Heart right ventricle (tissue), 16 donors: ENCODE data around the gene PILRA. TPM values are rescaled to one million over a fixed set of nuclear protein-coding genes. Genes with fewer than 3 reads are reported as not detected.
"Not testable (repeated sequence)": the region's sequence is repeated elsewhere in the genome, so short reads cannot be mapped to it uniquely, and the experiment has no call there.

Experiments
- ATAC-seq, 8 donors: fragments of 200-7000 bp; cut with Tn5 transposase; one replicate each; pipeline ENCODE4 v1.9.1; 2020; ENCODE audit warnings: mild to moderate bottlenecking in 8 of 8, moderate library complexity in 8 of 8, moderate number of reproducible peaks in 1 of 8
- DNase-seq, 2 donors: peaks; one replicate each; pipeline ENCODE4 v3.0.0-alpha.2; 2020
- H3K27ac ChIP-seq, 10 donors: fragments of 200-600 bp; sonication (generic) in 2 of 10; one replicate each; pipeline versions ENCODE4 v1.5.0 to v1.8.0; 2020 to 2022; ENCODE audit warnings: mild to moderate bottlenecking in 3 of 10
- H3K27me3 ChIP-seq, 7 donors: fragments of 200-600 bp; one replicate each; pipeline ENCODE4 v1.8.0; 2021 to 2022; ENCODE audit warnings: mild to moderate bottlenecking in 2 of 7
- H3K36me3 ChIP-seq, 9 donors: fragments of 200-600 bp; sonication (generic) in 1 of 9; one replicate each; pipeline versions ENCODE4 v1.5.0 to v1.8.0; 2020 to 2022; ENCODE audit warnings: mild to moderate bottlenecking in 2 of 9
- H3K4me1 ChIP-seq, 9 donors: fragments of 200-600 bp; sonication (generic) in 1 of 9; one replicate each; pipeline versions ENCODE4 v1.5.0 to v1.8.0; 2020 to 2022; ENCODE audit warnings: mild to moderate bottlenecking in 4 of 9
- H3K4me3 ChIP-seq, 10 donors: fragments of 200-600 bp; sonication (generic) in 2 of 10; one replicate each; pipeline versions ENCODE4 v1.5.0 to v1.8.0; 2020 to 2022; ENCODE audit warnings: mild to moderate bottlenecking in 7 of 10, moderate library complexity in 2 of 10
- H3K9me3 ChIP-seq, 11 donors: fragments of 200-600 bp in 10 of 11; sonication (generic) in 2 of 11; one replicate each; pipeline versions ENCODE4 v1.5.0 to v1.8.0; 2013 to 2022; ENCODE audit warnings: mild to moderate bottlenecking in 2 of 11, control low read depth in 1 of 11, moderate library complexity in 1 of 11
- CTCF ChIP-seq, 9 donors: fragments of 200-600 bp; sonication (generic) in 2 of 9; IDR thresholded peaks; one replicate each; pipeline versions ENCODE4 v1.5.0 to v1.8.0; 2021 to 2022; ENCODE audit warnings: antibody characterized with exemption in 9 of 9, mild to moderate bottlenecking in 5 of 9, moderate library complexity in 1 of 9
- WGBS, 2 donors: extraction: QIAGEN DNeasy Blood & Tissue Kit; methylation state at CpG; one replicate each; pipeline ENCODE4 v1.1.7; 2013; ENCODE audit warnings: inconsistent platforms in 1 of 2; 5-methylcytosine and 5-hydroxymethylcytosine counted together
- intact Hi-C, 10 donors: fragments of 100-400 bp; cut with DNase I; formaldehyde crosslinking; loops; one replicate each; pipeline versions ENCODE4 v1.11.1 to v1.14.2; 2022
- polyA plus RNA-seq, 2 donors: library from polyadenylated mRNA; stranded (reverse); fragments of 200-250 nt; gene quantifications; one replicate each; pipeline ENCODE4 v1.2.3, GENCODE V29; 2013
- total RNA-seq, 10 donors: library from RNA; stranded (reverse); fragmentation: NEBNext Ultra II Directional in 3 of 10; extraction: Animal tissue kit (Norgen Biotek cat#: 25700) in 3 of 10; gene quantifications; one replicate each; pipeline versions ENCODE4 v1.2.1 to v1.2.4, GENCODE V29; 2021 to 2023
- donor health status: Arrhythmogenic right ventricular cardiomyopathy.
- donor health status: ischemic (EF 13 %, LVEDD 7.1; RV severe dilation, severe dysfunction).
- donor health status: healthy with polysubstance abuse.
- donor health status: DM: no; HTN: yes; CAD: no.
- donor health status: DM: no; HTN: no; CAD: no.
- donor health status: ischemic (EF 25% LVEDD 6.9; RV normal size, moderate dysfunction).
- donor health status: ischemic (EF 25% LVEDD 5.7; RV mildly dilated, moderate dysfunction).
- donor health status: healthy.
- donor health status: DM: yes; HTN: yes; CAD: no.
- donor health status: Ischemic cardiomyopathy.
- donor health status: ischemic (EF 35%, LVEDD 5.7; RV mildly dilated, moderate dysfunction).
- donor health status: nonischemic (EF 11% LVEDD 7.7; RV severe dilation, severe dysfunction).
- donor health status: DM: yes; HTN: yes; CAD: no.
- donor health status: PGD.
- donor health status: ischemic (EF 29% LVEDD 5.4; RV normal size, mild dysfunction).
- donor health status: nonischemic (EF 23%, LVEDD 6.1; RV moderate dilation, normal function).

PILRA gene
- total and polyA plus RNA-seq, 12 donors: 1.1 to 12.4 (median 2.8) TPM

GRCh38 chr7:100364480-100364879 lies 8.8 kb upstream of the PILRA start:
- 89 to 90% methylated on average over 6 of the region's 6 CpGs for WGBS, 2 donors
- H3K4me3 ChIP-seq: no peak overlapping the region
- H3K4me1 ChIP-seq: peaks cover 0 to 48% (median 0%) of the 10 kb centered on the region in 9 donors
- H3K27me3 ChIP-seq: no peaks in the 10 kb centered on the region
- DNase-seq (no peak), ATAC-seq (no peak)
- intact Hi-C loops: no loop called here
- peak overlapping the region in 1 of 10 donors; percentile 95 for H3K27ac ChIP-seq
- peaks cover 0 to 91% (median 34%) of the 10 kb centered on the region in 9 donors for H3K36me3 ChIP-seq
- no peak for TF ChIP-seq CTCF (IDR thresholded peaks at IDR 0.05)
- no peaks in the 10 kb centered on the region for H3K9me3 ChIP-seq

DNA sequence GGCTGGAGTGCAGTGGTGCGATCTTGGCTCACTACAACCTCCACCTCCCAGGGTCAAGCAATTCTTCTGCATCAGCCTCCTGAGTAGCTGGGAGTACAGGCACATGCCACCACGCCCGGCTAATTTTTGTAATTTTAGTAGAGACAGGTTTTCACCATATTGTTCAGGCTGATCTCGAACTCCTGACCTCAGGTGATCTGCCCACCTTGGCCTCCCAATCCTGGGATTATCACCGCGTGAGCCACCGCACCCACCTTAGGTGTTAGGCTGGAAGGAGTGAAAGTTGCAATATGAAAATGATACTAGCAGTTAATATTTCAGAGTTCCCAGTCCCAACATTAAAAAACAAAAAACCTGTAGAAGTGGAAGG lies 7.3 kb upstream of the PILRA start:
- Histone ChIP-seq H3K4me1 (peaks cover 0 to 62% (median 0%) of the 10 kb centered on the region in 9 donors), H3K36me3 (peaks cover 0 to 76% (median 21%) of the 10 kb centered on the region in 9 donors), H3K27ac (peak overlapping the region in 2 of 10 donors; percentile 9 to 95)
- 96% methylated on average over 7 of the region's 7 CpGs for WGBS, 2 donors
- DNase-seq, H3K27me3 ChIP-seq, ATAC-seq, intact Hi-C loops, H3K4me3 ChIP-seq, H3K9me3 ChIP-seq: not testable (repeated sequence)

- Histone ChIP-seq H3K4me1 (peaks cover 0 to 67% (median 0%) of the 10 kb centered on the region in 9 donors), H3K9me3 (no peaks in the 10 kb centered on the region), H3K27me3 (no peaks in the 10 kb centered on the region), H3K36me3 (peaks cover 0 to 69% (median 15%) of the 10 kb centered on the region in 9 donors), H3K4me3 (no peak overlapping the region), H3K27ac (peak overlapping the region in 1 of 10 donors; percentile 95)
- WGBS, 2 donors: 88% methylated on average over 16 of the region's 16 CpGs
- peak in 2 of 8 donors; percentile 6 to 14 for ATAC-seq
- intact Hi-C loops: no loop called here
- DNase-seq: no peak
- no peak for TF ChIP-seq CTCF (IDR thresholded peaks at IDR 0.05)
These were observed 6.7 kb upstream of the PILRA start for GRCh38 chr7:100366411-100367250.

GRCh38 chr7:100367251-100367620 lies 6.1 kb upstream of the PILRA start:
- DNase-seq (no peak), ATAC-seq (no peak)
- Histone ChIP-seq H3K36me3 (peaks cover 0 to 63% (median 9%) of the 10 kb centered on the region in 9 donors), H3K4me3 (no peak overlapping the region), H3K4me1 (peaks cover 0 to 73% (median 0%) of the 10 kb centered on the region in 9 donors), H3K27ac (peak overlapping the region in 2 of 10 donors; percentile 22 to 95), H3K27me3 (no peaks in the 10 kb centered on the region), H3K9me3 (no peaks in the 10 kb centered on the region)
- WGBS, 2 donors: 93 to 94% methylated on average over 8 of the region's 8 CpGs
- no peak for TF ChIP-seq CTCF (IDR thresholded peaks at IDR 0.05)
- intact Hi-C loops: no loop called here
